ENCODE results near the gene PI4KB.

PI4KB gene

GRCh38 chr1:151344291-151344690 lies 17.1 kb upstream of the PI4KB start:
- no peak for DNase-seq (ENCODE audit: low spot score)
- Histone ChIP-seq H3K27ac (no peak overlapping the region), H3K4me3 (no peak overlapping the region)
- TF ChIP-seq, protein P1, sequence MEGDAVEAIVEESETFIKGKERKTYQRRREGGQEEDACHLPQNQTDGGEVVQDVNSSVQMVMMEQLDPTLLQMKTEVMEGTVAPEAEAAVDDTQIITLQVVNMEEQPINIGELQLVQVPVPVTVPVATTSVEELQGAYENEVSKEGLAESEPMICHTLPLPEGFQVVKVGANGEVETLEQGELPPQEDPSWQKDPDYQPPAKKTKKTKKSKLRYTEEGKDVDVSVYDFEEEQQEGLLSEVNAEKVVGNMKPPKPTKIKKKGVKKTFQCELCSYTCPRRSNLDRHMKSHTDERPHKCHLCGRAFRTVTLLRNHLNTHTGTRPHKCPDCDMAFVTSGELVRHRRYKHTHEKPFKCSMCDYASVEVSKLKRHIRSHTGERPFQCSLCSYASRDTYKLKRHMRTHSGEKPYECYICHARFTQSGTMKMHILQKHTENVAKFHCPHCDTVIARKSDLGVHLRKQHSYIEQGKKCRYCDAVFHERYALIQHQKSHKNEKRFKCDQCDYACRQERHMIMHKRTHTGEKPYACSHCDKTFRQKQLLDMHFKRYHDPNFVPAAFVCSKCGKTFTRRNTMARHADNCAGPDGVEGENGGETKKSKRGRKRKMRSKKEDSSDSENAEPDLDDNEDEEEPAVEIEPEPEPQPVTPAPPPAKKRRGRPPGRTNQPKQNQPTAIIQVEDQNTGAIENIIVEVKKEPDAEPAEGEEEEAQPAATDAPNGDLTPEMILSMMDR (IDR thresholded peaks at IDR 0.05) = no peak

DNA sequence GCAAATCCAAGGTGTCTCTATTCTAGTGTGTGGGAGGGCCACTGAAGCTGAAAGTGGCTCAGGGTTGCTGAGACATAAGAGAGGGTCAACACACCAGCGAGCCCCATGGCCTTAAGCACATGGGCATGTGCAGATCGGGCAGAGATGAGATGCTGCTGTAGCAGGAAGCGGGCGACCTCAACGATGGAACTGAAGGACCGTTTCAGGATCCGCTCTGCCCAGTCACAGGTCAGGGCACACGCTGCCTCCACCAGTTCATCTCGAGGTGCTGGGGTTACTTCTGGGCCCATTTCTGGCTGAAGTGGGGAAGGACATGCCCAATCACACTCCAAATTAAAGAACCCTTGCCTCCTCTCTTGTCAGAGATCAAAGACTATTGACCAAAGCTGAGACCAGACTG lies 16.4 kb upstream of the PI4KB start:
- no peak for DNase-seq (ENCODE audit: low spot score)
- TF ChIP-seq, protein P1 (IDR thresholded peaks at IDR 0.05) = no peak
- H3K27ac ChIP-seq = no peak overlapping the region

DNA sequence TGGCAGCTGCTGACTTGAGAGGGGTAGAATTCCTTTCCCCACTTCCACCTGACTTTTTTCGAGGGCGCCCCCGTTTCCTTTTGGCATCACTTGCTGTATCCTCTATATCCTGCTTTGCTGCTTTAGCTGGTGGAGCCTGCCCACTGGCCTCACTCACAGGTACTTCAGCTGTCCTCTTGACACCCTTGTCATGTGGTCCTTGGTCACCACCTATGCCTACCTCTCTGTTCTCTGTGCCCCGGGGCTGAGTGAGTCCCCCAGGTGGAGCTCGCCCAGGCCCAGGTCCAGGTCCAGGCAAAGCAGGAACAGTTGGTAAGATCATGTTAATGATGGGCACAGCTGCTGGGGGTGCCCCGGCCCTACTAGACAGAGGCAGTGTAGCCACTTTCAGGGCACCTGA lies 15.4 kb upstream of the PI4KB start:
- DNase-seq (ENCODE audit: low spot score) = no peak
- no peak overlapping the region for H3K4me3 ChIP-seq
- TF ChIP-seq, protein P1 (IDR thresholded peaks at IDR 0.05) = no peak
- no peak overlapping the region for H3K27ac ChIP-seq

More for the DNA sequence above, 16.4 kb upstream of the PI4KB start:
- H3K4me3 ChIP-seq = no peak overlapping the region

DNA sequence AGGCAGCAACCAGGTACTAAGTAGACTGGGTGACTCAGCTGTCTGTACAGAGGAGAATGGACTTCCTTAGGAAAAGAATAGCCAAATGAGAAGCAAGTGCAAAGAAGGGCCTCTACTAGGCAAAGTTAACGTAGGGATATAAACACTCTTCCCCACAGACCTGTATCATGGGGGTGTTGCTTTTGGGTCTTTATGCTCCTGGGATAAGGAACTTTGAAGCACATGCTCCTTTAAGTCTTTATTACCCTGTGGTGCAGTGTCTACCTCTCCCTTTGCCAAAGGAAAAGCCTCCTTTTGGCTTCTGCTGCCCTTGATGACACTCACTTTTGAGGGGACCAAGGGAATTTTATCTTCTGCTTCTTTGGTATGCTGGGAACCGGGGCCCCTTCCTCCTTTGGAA lies 14.8 kb upstream of the PI4KB start:
- no peak overlapping the region for H3K4me3 ChIP-seq
- DNase-seq (ENCODE audit: low spot score) = no peak
- no peak overlapping the region for H3K27ac ChIP-seq
- TF ChIP-seq, protein P1 (IDR thresholded peaks at IDR 0.05) = no peak

GRCh38 chr1:151340870-151341754 lies 13.9 kb upstream of the PI4KB start:
- H3K4me3 ChIP-seq = no peak overlapping the region
- TF ChIP-seq, protein P1 (IDR thresholded peaks at IDR 0.05) = peak; percentile 38
- DNase-seq (ENCODE audit: low spot score) = no peak
- H3K27ac ChIP-seq = peak overlapping the region in 1 of 2 donors; percentile 19

DNA sequence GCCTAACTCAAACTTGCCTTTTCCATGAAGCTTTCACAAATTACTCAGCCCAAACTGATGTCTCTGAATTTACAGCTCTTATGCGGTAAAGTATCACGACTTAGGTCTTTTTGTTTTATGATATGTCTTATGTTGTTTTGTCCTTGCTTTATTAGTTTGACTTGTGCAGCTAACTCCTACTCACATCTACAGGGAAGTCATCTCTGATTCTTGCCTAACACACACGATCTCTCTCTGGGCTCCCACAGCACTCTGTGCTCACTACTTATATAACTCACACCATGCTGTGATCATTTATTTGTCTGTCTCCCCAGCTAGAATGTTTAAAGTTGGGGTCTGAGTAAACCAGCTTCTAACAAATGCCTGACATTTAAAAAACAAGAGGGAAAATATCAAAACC lies 9.3 kb upstream of the PI4KB start:
- TF ChIP-seq, protein P1 (IDR thresholded peaks at IDR 0.05) = no peak
- DNase-seq (ENCODE audit: low spot score) = no peak
- Histone ChIP-seq H3K4me3 (no peak overlapping the region), H3K27ac (no peak overlapping the region)

DNA sequence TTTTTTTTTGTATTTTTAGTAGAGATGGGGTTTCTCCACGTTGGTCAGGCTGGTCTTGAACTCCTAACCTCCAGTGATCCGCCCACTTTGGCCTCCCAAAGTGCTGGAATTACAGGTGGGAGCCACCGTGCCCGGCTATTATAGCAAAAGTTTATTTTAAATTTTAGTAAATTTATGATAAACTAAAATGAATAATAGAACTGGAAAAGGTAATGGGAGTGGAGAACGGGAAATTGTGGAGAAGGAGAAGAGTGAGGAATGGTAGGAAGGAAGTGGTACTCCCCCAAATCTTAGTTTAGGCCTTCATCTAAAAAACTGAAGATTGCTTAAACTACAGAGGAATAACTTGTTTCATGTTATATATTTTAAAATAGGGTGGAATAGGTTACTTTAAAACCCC lies 7.6 kb upstream of the PI4KB start:
- no peak for DNase-seq (ENCODE audit: low spot score)
- H3K27ac ChIP-seq = no peak overlapping the region
- no peak overlapping the region for H3K4me3 ChIP-seq
- TF ChIP-seq, protein P1 (IDR thresholded peaks at IDR 0.05) = no peak

All from coronary artery (tissue), 2 donors.